ENCODE measurements around the gene RPL14.

RPL14 gene

DNA sequence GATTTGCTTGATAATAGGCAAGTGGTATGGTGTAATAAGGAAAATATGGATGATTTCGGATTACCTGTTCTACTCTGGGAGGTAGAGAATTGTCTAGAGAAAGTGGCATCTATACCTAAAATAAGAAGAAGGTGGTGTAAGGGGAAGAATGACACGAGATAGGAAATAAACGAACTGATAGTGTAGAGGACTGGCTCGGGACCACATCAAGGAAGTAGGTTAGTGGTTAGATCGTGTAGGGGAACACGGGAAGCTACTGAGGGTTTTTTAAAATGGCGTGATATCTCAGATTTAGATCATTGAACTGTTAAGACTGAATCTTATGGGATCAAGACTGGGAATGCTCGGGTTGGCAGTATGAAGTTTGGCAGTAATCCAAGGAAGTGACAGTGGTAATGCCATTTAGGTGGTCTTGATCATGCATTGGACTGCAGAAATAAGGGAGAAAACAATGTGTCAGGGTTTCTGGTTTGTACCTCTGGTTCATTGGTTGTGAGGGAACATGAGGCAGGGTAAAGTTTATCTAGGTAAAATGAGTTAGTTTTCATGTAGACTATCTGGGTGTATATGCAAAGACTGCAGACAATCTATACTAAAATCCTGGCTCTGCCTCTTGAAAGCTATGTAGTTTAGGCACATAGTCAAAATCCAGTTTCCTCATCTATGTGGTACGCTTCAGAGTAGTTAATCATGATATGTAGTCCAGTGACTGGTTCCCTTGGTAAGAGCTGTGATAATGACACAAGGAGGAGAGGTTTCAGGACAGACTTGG is 7.4 kb downstream of the RPL14 start:
- H3K4me3 ChIP-seq (ENCODE audit: low read depth, low read length), result no peak overlapping the region
- no peak for DNase-seq
- in situ Hi-C loops (cut with HindIII; ENCODE audit: low pct_ligation_motif_present, low sequenced_read_pairs), result no loop called here
- H3K27me3 ChIP-seq (replicated peaks), result no peaks in the 10 kb centered on the region
- no peak overlapping the region for H3K27ac ChIP-seq
- peaks cover 49% of the 10 kb centered on the region for H3K36me3 ChIP-seq (replicated peaks)
- TF ChIP-seq, protein P1, sequence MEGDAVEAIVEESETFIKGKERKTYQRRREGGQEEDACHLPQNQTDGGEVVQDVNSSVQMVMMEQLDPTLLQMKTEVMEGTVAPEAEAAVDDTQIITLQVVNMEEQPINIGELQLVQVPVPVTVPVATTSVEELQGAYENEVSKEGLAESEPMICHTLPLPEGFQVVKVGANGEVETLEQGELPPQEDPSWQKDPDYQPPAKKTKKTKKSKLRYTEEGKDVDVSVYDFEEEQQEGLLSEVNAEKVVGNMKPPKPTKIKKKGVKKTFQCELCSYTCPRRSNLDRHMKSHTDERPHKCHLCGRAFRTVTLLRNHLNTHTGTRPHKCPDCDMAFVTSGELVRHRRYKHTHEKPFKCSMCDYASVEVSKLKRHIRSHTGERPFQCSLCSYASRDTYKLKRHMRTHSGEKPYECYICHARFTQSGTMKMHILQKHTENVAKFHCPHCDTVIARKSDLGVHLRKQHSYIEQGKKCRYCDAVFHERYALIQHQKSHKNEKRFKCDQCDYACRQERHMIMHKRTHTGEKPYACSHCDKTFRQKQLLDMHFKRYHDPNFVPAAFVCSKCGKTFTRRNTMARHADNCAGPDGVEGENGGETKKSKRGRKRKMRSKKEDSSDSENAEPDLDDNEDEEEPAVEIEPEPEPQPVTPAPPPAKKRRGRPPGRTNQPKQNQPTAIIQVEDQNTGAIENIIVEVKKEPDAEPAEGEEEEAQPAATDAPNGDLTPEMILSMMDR (IDR thresholded peaks at IDR 0.05; ENCODE audit: low read depth, low read length, missing control alignments), result no peak

DNA sequence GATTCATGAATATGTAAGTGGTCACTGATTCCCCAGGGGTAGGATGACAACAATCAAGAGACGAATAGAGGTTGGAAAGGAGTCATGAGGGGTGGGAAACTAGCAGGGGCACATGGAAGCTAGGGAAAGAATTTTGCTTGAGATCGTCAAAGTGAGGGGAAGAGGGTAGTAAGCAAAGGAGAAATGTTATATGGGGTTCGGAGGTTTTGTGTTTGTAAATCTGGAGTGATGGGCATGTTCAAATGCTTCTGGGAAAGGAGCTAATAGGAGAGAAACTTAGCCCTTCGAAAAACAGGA is 7.9 kb downstream of the RPL14 start:
- Histone ChIP-seq H3K36me3 (replicated peaks) (peaks cover 46% of the 10 kb centered on the region), H3K27me3 (replicated peaks) (no peaks in the 10 kb centered on the region), H3K27ac (no peak overlapping the region), H3K4me3 (ENCODE audit: low read depth, low read length) (no peak overlapping the region)
- in situ Hi-C loops (cut with HindIII; ENCODE audit: low pct_ligation_motif_present, low sequenced_read_pairs), result no loop called here
- TF ChIP-seq, protein P1 (IDR thresholded peaks at IDR 0.05; ENCODE audit: low read depth, low read length, missing control alignments), result no peak
- DNase-seq, result no peak

DNA sequence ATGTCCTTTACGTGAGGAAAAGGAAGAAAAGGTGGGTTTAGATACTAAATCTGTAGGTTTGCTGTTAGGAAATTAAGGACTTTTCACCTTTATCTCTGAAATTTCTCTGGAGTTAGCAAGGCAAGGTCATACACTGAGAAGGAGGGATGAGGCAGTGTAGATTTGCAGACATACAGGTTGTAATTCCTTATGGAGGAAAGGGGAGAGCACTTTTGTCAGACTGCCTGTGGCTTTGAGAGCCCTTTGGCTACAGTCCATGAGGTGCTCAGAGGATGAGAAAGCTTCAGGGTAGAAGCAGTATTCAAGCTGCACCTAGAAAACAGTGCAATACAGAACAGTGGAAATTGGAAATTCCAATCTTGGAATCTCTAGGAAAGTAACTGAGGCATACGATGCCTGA is 8.3 kb downstream of the RPL14 start:
- TF ChIP-seq, protein P1 (IDR thresholded peaks at IDR 0.05; ENCODE audit: low read depth, low read length, missing control alignments), result no peak
- peaks cover 43% of the 10 kb centered on the region for H3K36me3 ChIP-seq (replicated peaks)
- H3K27me3 ChIP-seq (replicated peaks), result no peaks in the 10 kb centered on the region
- DNase-seq, result no peak
- no peak overlapping the region for H3K27ac ChIP-seq
- no peak overlapping the region for H3K4me3 ChIP-seq (ENCODE audit: low read depth, low read length)
- in situ Hi-C loops (cut with HindIII; ENCODE audit: low pct_ligation_motif_present, low sequenced_read_pairs), result no loop called here

DNA sequence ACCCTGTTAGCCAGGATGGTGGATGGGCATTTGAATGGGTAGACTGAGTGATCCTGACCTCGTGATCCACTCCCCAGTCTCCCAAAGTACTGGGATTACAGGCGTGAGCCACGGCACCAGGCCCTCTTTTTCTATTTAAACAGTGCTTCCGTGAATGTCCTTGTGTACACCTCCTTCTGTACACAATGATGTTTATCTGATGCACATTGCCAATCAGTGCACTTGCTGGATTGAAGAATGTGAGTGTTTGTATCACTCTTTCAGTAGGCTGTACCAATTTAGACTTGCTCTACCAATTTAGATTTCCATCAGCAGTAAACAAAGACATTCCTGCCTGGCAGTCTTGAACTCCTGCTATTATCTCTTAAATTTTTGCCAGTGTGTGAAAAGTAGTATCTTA is 10.9 kb downstream of the RPL14 start:
- H3K36me3 ChIP-seq (replicated peaks), result peaks cover 19% of the 10 kb centered on the region
- in situ Hi-C loops (cut with HindIII; ENCODE audit: low pct_ligation_motif_present, low sequenced_read_pairs), result no loop called here
- DNase-seq, result no peak
- TF ChIP-seq, protein P1 (IDR thresholded peaks at IDR 0.05; ENCODE audit: low read depth, low read length, missing control alignments), result no peak
- no peaks in the 10 kb centered on the region for H3K27me3 ChIP-seq (replicated peaks)
- no peak overlapping the region for H3K27ac ChIP-seq
- H3K4me3 ChIP-seq (ENCODE audit: low read depth, low read length), result no peak overlapping the region

DNA sequence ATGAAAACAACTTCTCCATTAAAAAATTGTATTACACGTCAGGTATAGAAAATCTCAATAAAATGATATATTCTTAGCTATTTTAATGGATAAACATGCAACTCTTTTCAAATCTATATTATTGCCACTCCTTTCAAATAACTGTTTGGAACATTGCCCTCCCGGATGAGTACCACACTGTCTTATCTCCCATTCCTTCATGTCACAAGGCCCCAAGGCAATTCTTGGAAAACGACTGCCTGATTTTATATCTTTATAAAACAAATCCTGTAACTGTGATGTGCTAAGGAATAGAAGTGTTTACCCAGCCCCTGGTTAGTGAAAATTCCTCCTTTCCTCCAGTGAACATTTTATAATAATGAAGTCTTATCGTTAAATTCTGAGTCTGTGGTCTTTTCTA is 13.6 kb downstream of the RPL14 start:
- no peaks in the 10 kb centered on the region for H3K27me3 ChIP-seq (replicated peaks)
- no peak overlapping the region for H3K27ac ChIP-seq
- DNase-seq, result no peak
- in situ Hi-C loops (cut with HindIII; ENCODE audit: low pct_ligation_motif_present, low sequenced_read_pairs), result no loop called here
- H3K36me3 ChIP-seq (replicated peaks), result no peaks in the 10 kb centered on the region
- TF ChIP-seq, protein P1 (IDR thresholded peaks at IDR 0.05; ENCODE audit: low read depth, low read length, missing control alignments), result no peak
- H3K4me3 ChIP-seq (ENCODE audit: low read depth, low read length), result no peak overlapping the region
